IMR-90 (cell line): Measurements from ENCODE around the gene SCNN1B.

Experiments
- CEBPB ChIP-seq: IDR thresholded peaks from 2 replicates; pipeline ENCODE4 v1.6.1; 2012; ENCODE audit warnings: low read depth, low read length, improper control_type of control experiment
- MXI1 ChIP-seq: IDR thresholded peaks from 2 replicates; pipeline ENCODE4 v1.6.1; 2012; ENCODE audit warnings: low read depth, mild to moderate bottlenecking, low read length, moderate library complexity, borderline replicate concordance
- POLR2A ChIP-seq: IDR thresholded peaks from 2 replicates; pipeline ENCODE4 v1.6.1; 2012; ENCODE audit warnings: mild to moderate bottlenecking, low read depth, low read length
- RAD21 ChIP-seq: IDR thresholded peaks from 2 replicates; pipeline ENCODE4 v1.6.1; 2012; ENCODE audit warnings: low read length, improper control_type of control experiment
- RCOR1 ChIP-seq: IDR thresholded peaks from 2 replicates; pipeline ENCODE4 v1.6.1; 2012; ENCODE audit warnings: mild to moderate bottlenecking, low read length, improper control_type of control experiment; ENCODE audit not compliant: insufficient replicate concordance
- SMC3 ChIP-seq: fragments of 150-350 bp; IDR thresholded peaks from 2 replicates; pipeline ENCODE4 v1.6.1; 2016; ENCODE audit warnings: low read depth, mild to moderate bottlenecking, antibody characterized with exemption, low read length, moderate library complexity
- TF ChIP-seq, protein P1 (sequence below): conservative IDR thresholded peaks from 2 replicates; pipeline ENCODE4 v1.5.1; 2012; ENCODE audit warnings: mild to moderate bottlenecking, low read depth, low read length, improper control_type of control experiment
- TF ChIP-seq, protein P2 (sequence below): fragments of 150-350 bp; IDR thresholded peaks from 2 replicates; pipeline ENCODE4 v1.6.1; 2017; ENCODE audit warnings: mild to moderate bottlenecking, antibody characterized with exemption, low read length, low read depth

- TF ChIP-seq CEBPB = no peak
- no peak for TF ChIP-seq RCOR1
- TF ChIP-seq POLR2A = no peak
- TF ChIP-seq, protein P1, sequence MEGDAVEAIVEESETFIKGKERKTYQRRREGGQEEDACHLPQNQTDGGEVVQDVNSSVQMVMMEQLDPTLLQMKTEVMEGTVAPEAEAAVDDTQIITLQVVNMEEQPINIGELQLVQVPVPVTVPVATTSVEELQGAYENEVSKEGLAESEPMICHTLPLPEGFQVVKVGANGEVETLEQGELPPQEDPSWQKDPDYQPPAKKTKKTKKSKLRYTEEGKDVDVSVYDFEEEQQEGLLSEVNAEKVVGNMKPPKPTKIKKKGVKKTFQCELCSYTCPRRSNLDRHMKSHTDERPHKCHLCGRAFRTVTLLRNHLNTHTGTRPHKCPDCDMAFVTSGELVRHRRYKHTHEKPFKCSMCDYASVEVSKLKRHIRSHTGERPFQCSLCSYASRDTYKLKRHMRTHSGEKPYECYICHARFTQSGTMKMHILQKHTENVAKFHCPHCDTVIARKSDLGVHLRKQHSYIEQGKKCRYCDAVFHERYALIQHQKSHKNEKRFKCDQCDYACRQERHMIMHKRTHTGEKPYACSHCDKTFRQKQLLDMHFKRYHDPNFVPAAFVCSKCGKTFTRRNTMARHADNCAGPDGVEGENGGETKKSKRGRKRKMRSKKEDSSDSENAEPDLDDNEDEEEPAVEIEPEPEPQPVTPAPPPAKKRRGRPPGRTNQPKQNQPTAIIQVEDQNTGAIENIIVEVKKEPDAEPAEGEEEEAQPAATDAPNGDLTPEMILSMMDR = no peak
- TF ChIP-seq MXI1 = no peak
- TF ChIP-seq, protein P2, sequence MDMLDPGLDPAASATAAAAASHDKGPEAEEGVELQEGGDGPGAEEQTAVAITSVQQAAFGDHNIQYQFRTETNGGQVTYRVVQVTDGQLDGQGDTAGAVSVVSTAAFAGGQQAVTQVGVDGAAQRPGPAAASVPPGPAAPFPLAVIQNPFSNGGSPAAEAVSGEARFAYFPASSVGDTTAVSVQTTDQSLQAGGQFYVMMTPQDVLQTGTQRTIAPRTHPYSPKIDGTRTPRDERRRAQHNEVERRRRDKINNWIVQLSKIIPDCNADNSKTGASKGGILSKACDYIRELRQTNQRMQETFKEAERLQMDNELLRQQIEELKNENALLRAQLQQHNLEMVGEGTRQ = no peak
- no peak for TF ChIP-seq RAD21
- TF ChIP-seq SMC3 = no peak
Measured at GRCh38 chr16:23310744-23311143, 8.6 kb downstream of the SCNN1B start.
